Thymus (tissue), 14 donors: ENCODE data around the gene KCNJ4. TPM values are rescaled to one million over a fixed set of nuclear protein-coding genes. Genes with fewer than 3 reads are reported as not detected.

Source experiments
- DNase-seq, 9 donors: peaks; one replicate each; pipeline ENCODE4 v3.0.0-alpha.2; 2013; ENCODE audit warnings: low spot score in 9 of 9, low read depth in 6 of 9, missing footprints in 1 of 9
- H3K27ac ChIP-seq, 2 donors: one replicate each; pipeline ENCODE4 v1.5.1; 2013; ENCODE audit warnings: control low read depth in 1 of 2, low read depth in 1 of 2, low read length in 1 of 2, mild to moderate bottlenecking in 1 of 2, moderate library complexity in 1 of 2
- H3K27me3 ChIP-seq, 2 donors: one replicate each; pipeline ENCODE4 v1.5.1; 2013; ENCODE audit warnings: low read length in 1 of 2; ENCODE audit not compliant: control insufficient read depth in 2 of 2, insufficient read depth in 1 of 2
- H3K36me3 ChIP-seq, 2 donors: one replicate each; pipeline ENCODE4 v1.5.1; 2013; ENCODE audit warnings: low read length in 1 of 2, mild to moderate bottlenecking in 1 of 2, moderate library complexity in 1 of 2; ENCODE audit not compliant: control insufficient read depth in 2 of 2, insufficient read depth in 2 of 2
- H3K4me1 ChIP-seq, 2 donors: one replicate each; pipeline ENCODE4 v1.5.1; 2013; ENCODE audit warnings: low read length in 2 of 2; ENCODE audit not compliant: control insufficient read depth in 2 of 2, insufficient read depth in 2 of 2
- H3K4me3 ChIP-seq, 2 donors: one replicate each; pipeline ENCODE4 v1.5.1; 2013; ENCODE audit warnings: low read length in 2 of 2, control low read depth in 1 of 2, mild to moderate bottlenecking in 1 of 2
- H3K9me3 ChIP-seq, 2 donors: one replicate each; pipeline ENCODE4 v1.5.1; 2013; ENCODE audit warnings: low read length in 1 of 2, mild to moderate bottlenecking in 1 of 2; ENCODE audit not compliant: control insufficient read depth in 2 of 2, insufficient read depth in 1 of 2
- WGBS: extraction: QIAGEN DNeasy Blood & Tissue Kit; methylation state at CpG from one replicate; pipeline ENCODE4 v1.1.7; 2013; 5-methylcytosine and 5-hydroxymethylcytosine counted together
- long read RNA-seq, 10 donors: transcript quantifications; one replicate each; lab custom pipeline, GENCODE V29; 2026
- polyA plus RNA-seq: library from polyadenylated mRNA; stranded (reverse); fragments of 200-250 nt; gene quantifications from one replicate; pipeline ENCODE4 v1.2.3, GENCODE V29; 2013
- total RNA-seq: library from RNA; stranded (reverse); fragments of 120-200 nt; gene quantifications from one replicate; pipeline ENCODE4 v1.2.4, GENCODE V29; 2013
- donor health status: healthy.

The KCNJ4 gene
- total RNA-seq: 0.66 TPM
- polyA plus RNA-seq: 0.32 TPM
- long read RNA-seq, donor 1: 0 reads
- long read RNA-seq, donor 2: 0 reads
- long read RNA-seq, donor 3: 0 reads
- long read RNA-seq, donor 4: 0 reads
- long read RNA-seq, donor 5: 0 reads
- long read RNA-seq, donor 6, partial matches to known transcripts: 0 of 1 reads
- long read RNA-seq, donor 6, other reads (novel, unspliced or antisense): 0 of 1 reads
- long read RNA-seq, donor 7: 0 reads
- long read RNA-seq, donor 8: 0 reads
- long read RNA-seq, donor 9: 0 reads
- long read RNA-seq, donor 10: 0 reads

GRCh38 chr22:38455076-38455529 lies at the start of gene KCNJ4:
TSS of gene KCNJ4 (minus strand) at chr22:38455199. CDS start at chr22:38428132, 27,067 bp downstream.
- Histone ChIP-seq H3K4me3 (peak within 1 kb of the TSS; percentile 19 to 64), H3K27ac (no peak within 1 kb of the TSS), H3K9me3 (peaks cover 0 to 3% of the 10 kb centered on the region in 2 donors), H3K4me1 (peaks cover 27 to 41% of the 10 kb centered on the region in 2 donors), H3K36me3 (no peaks in the 10 kb centered on the region), H3K27me3 (peaks cover 0 to 86% of the 10 kb centered on the region in 2 donors)
- no peak for DNase-seq
- WGBS: under 1% methylated on average over 75 of the region's 76 CpGs

GRCh38 chr22:38503021-38503420 lies 48.0 kb upstream of the KCNJ4 start:
- H3K36me3 ChIP-seq: peaks cover 28 to 60% of the 10 kb centered on the region in 2 donors
- peak overlapping the region in 1 of 2 donors; percentile 25 for H3K4me3 ChIP-seq
- 59% methylated on average over 4 of the region's 4 CpGs for WGBS

GRCh38 chr22:38501797-38502672 lies 47.0 kb upstream of the KCNJ4 start:
- Histone ChIP-seq H3K27me3 (no peaks in the 10 kb centered on the region), H3K27ac (no peak overlapping the region), H3K36me3 (peaks cover 37 to 69% of the 10 kb centered on the region in 2 donors), H3K4me3 (no peak overlapping the region), H3K4me1 (peaks cover 7 to 9% of the 10 kb centered on the region in 2 donors), H3K9me3 (peaks cover 0 to 5% of the 10 kb centered on the region in 2 donors)
- no peak for DNase-seq
- WGBS: 94% methylated on average over 10 of the region's 10 CpGs

More at GRCh38 chr22:38503021-38503420, 48.0 kb upstream of the KCNJ4 start:
- Histone ChIP-seq H3K4me1 (peaks cover 7 to 13% of the 10 kb centered on the region in 2 donors), H3K9me3 (peaks cover 0 to 9% of the 10 kb centered on the region in 2 donors), H3K27ac (no peak overlapping the region), H3K27me3 (no peaks in the 10 kb centered on the region)
- DNase-seq: no peak

- 94% methylated on average over 3 of the region's 3 CpGs for WGBS
- Histone ChIP-seq H3K4me1 (peaks cover 0 to under 1% of the 10 kb centered on the region in 2 donors), H3K27ac (no peak overlapping the region), H3K9me3 (no peaks in the 10 kb centered on the region), H3K36me3 (peaks cover 71 to 94% of the 10 kb centered on the region in 2 donors), H3K27me3 (no peaks in the 10 kb centered on the region), H3K4me3 (no peak overlapping the region)
- DNase-seq: no peak
These were observed 42.9 kb upstream of the KCNJ4 start for GRCh38 chr22:38497869-38498268.

GRCh38 chr22:38494939-38495338 lies 39.9 kb upstream of the KCNJ4 start:
- Histone ChIP-seq H3K36me3 (peaks cover 83 to 98% of the 10 kb centered on the region in 2 donors), H3K4me3 (no peak overlapping the region), H3K4me1 (no peaks in the 10 kb centered on the region), H3K27me3 (no peaks in the 10 kb centered on the region), H3K27ac (no peak overlapping the region), H3K9me3 (no peaks in the 10 kb centered on the region)
- WGBS: 97% methylated on average over 12 of the region's 12 CpGs
- DNase-seq: no peak

- WGBS: 48% methylated on average over 2 of the region's 2 CpGs
- H3K4me1 ChIP-seq: no peaks in the 10 kb centered on the region
- H3K27me3 ChIP-seq: no peaks in the 10 kb centered on the region
- H3K36me3 ChIP-seq: peaks cover 84 to 98% of the 10 kb centered on the region in 2 donors
- DNase-seq: no peak
- no peaks in the 10 kb centered on the region for H3K9me3 ChIP-seq
- no peak overlapping the region for H3K4me3 ChIP-seq
- no peak overlapping the region for H3K27ac ChIP-seq
These were observed 39.5 kb upstream of the KCNJ4 start for GRCh38 chr22:38494498-38494897.

- Histone ChIP-seq H3K4me3 (no peak overlapping the region), H3K4me1 (no peaks in the 10 kb centered on the region), H3K36me3 (peaks cover 81 to 96% of the 10 kb centered on the region in 2 donors), H3K27me3 (no peaks in the 10 kb centered on the region), H3K9me3 (no peaks in the 10 kb centered on the region), H3K27ac (no peak overlapping the region)
- DNase-seq: no peak
- WGBS: 96% methylated on average over 5 of the region's 5 CpGs
These were observed 36.8 kb upstream of the KCNJ4 start for GRCh38 chr22:38491707-38492348.

GRCh38 chr22:38490915-38491314 lies 35.9 kb upstream of the KCNJ4 start:
- peaks cover 4 to 7% of the 10 kb centered on the region in 2 donors for H3K4me1 ChIP-seq
- DNase-seq: no peak
- no peaks in the 10 kb centered on the region for H3K9me3 ChIP-seq
- WGBS: 97% methylated on average over 1 of the region's 1 CpG
- H3K27me3 ChIP-seq: no peaks in the 10 kb centered on the region
- no peak overlapping the region for H3K4me3 ChIP-seq
- H3K27ac ChIP-seq: no peak overlapping the region
- H3K36me3 ChIP-seq: peaks cover 84 to 96% of the 10 kb centered on the region in 2 donors
